ENCODE results near the gene NCOA1.

- no peak for TF ChIP-seq CTCF (IDR thresholded peaks at IDR 0.05; ENCODE audit: poor library complexity)
- TF ChIP-seq EZH2 (IDR thresholded peaks at IDR 0.05; ENCODE audit: borderline replicate concordance): no peak
- TF ChIP-seq EZH2phosphoT487 (IDR thresholded peaks at IDR 0.05; ENCODE audit: low read depth, severe bottlenecking, unreplicated experiment): no peak
Observed at GRCh38 chr2:24702800-24703199, 211.7 kb downstream of the NCOA1 start.
